ENCODE measurements around the gene KLRG1. TPM values are rescaled to one million over a fixed set of nuclear protein-coding genes. Genes with fewer than 3 reads are reported as not detected.

KLRG1 gene
- total and polyA plus RNA-seq, 2 donors (not counting 1 experiment from before 2014, with no cell fraction given), result 3.7 to 3.9 TPM

GRCh38 chr12:8960176-8960575 is 29.2 kb upstream of the KLRG1 start:
- H3K27ac ChIP-seq (ENCODE audit: low read length in 2 of 2), result no peak overlapping the region
- H2AFZ ChIP-seq (ENCODE audit: insufficient read depth, low read depth, low read length, poor library complexity, severe bottlenecking), result no peak overlapping the region
- H3K4me3 ChIP-seq (ENCODE audit: control extremely low read depth in 1 of 5, extremely low read depth in 1 of 5, insufficient read depth in 1 of 5, low read depth in 2 of 5, low read length in 4 of 5), result no peak overlapping the region
- no peaks in the 10 kb centered on the region for H3K4me1 ChIP-seq (ENCODE audit: control insufficient read depth in 2 of 2, insufficient read depth in 2 of 2, low read length in 2 of 2)
- H3K9ac ChIP-seq (ENCODE audit: low read length), result no peak overlapping the region
- H3K4me3 Mint-ChIP-seq, result no peak overlapping the region
- ChIA-PET POLR2A (no interaction called here), CTCF (no interaction called here)
- no peaks in the 10 kb centered on the region for H3K27me3 Mint-ChIP-seq
- TF ChIP-seq, protein P1, sequence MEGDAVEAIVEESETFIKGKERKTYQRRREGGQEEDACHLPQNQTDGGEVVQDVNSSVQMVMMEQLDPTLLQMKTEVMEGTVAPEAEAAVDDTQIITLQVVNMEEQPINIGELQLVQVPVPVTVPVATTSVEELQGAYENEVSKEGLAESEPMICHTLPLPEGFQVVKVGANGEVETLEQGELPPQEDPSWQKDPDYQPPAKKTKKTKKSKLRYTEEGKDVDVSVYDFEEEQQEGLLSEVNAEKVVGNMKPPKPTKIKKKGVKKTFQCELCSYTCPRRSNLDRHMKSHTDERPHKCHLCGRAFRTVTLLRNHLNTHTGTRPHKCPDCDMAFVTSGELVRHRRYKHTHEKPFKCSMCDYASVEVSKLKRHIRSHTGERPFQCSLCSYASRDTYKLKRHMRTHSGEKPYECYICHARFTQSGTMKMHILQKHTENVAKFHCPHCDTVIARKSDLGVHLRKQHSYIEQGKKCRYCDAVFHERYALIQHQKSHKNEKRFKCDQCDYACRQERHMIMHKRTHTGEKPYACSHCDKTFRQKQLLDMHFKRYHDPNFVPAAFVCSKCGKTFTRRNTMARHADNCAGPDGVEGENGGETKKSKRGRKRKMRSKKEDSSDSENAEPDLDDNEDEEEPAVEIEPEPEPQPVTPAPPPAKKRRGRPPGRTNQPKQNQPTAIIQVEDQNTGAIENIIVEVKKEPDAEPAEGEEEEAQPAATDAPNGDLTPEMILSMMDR (IDR thresholded peaks at IDR 0.05), result no peak
- TF ChIP-seq EZH2 (IDR thresholded peaks at IDR 0.05; ENCODE audit: borderline replicate concordance, insufficient read depth, low read depth, low read length, poor library complexity, severe bottlenecking), result no peak
- ATAC-seq (ENCODE audit: low read depth) (no peak), DNase-seq (no peak)
- no CpG with 5 or more reads among the region's 2 CpGs for WGBS (ENCODE audit: insufficient coverage)
- no peaks in the 10 kb centered on the region for H3K27me3 ChIP-seq (replicated peaks in 1 of 4; ENCODE audit: control extremely low read depth in 1 of 4, control insufficient read depth in 3 of 4, insufficient read depth in 4 of 4, low read length in 3 of 4)
- H3K9me3 ChIP-seq (ENCODE audit: control extremely low read depth in 1 of 3, control insufficient read depth in 2 of 3, insufficient read depth in 1 of 3, low read length in 2 of 3), result peaks cover 0 to 6% (median 1%) of the 10 kb centered on the region in 3 donors
- H3K4me2 ChIP-seq (replicated peaks; ENCODE audit: low read depth, low read length, poor library complexity, severe bottlenecking), result no peak overlapping the region
- no peaks in the 10 kb centered on the region for H3K9me3 Mint-ChIP-seq (ENCODE audit: insufficient read depth)
- intact Hi-C loops (cut with micrococcal nuclease), result no loop called here
- no peak overlapping the region for H3K27ac Mint-ChIP-seq
- no peaks in the 10 kb centered on the region for H4K20me1 ChIP-seq (ENCODE audit: control insufficient read depth, insufficient read depth, low read length, poor library complexity, severe bottlenecking)
- H3K4me1 Mint-ChIP-seq, result no peaks in the 10 kb centered on the region
- no peaks in the 10 kb centered on the region for H3K36me3 ChIP-seq (replicated peaks in 1 of 2; ENCODE audit: control extremely low read depth in 1 of 2, control insufficient read depth in 1 of 2, extremely low read depth in 1 of 2, insufficient read depth in 2 of 2, low read length in 1 of 2)
- peaks cover 6% of the 10 kb centered on the region for H3K79me2 ChIP-seq (ENCODE audit: control insufficient read depth, insufficient read depth, low read length)

- intact Hi-C loops (cut with micrococcal nuclease), result no loop called here
- Histone ChIP-seq H3K9me3 (ENCODE audit: control extremely low read depth in 1 of 3, control insufficient read depth in 2 of 3, insufficient read depth in 1 of 3, low read length in 2 of 3) (peaks cover 5 to 20% (median 17%) of the 10 kb centered on the region in 3 donors), H3K79me2 (ENCODE audit: control insufficient read depth, insufficient read depth, low read length) (no peaks in the 10 kb centered on the region), H3K27me3 (replicated peaks in 1 of 4; ENCODE audit: control extremely low read depth in 1 of 4, control insufficient read depth in 3 of 4, insufficient read depth in 4 of 4, low read length in 3 of 4) (no peaks in the 10 kb centered on the region), H3K9ac (ENCODE audit: low read length) (no peak overlapping the region), H3K4me2 (replicated peaks; ENCODE audit: low read depth, low read length, poor library complexity, severe bottlenecking) (no peak overlapping the region), H3K27ac (ENCODE audit: low read length in 2 of 2) (no peak overlapping the region), H4K20me1 (ENCODE audit: control insufficient read depth, insufficient read depth, low read length, poor library complexity, severe bottlenecking) (no peaks in the 10 kb centered on the region), H2AFZ (ENCODE audit: insufficient read depth, low read depth, low read length, poor library complexity, severe bottlenecking) (no peak overlapping the region), H3K36me3 (replicated peaks in 1 of 2; ENCODE audit: control extremely low read depth in 1 of 2, control insufficient read depth in 1 of 2, extremely low read depth in 1 of 2, insufficient read depth in 2 of 2, low read length in 1 of 2) (no peaks in the 10 kb centered on the region), H3K4me3 (ENCODE audit: control extremely low read depth in 1 of 5, extremely low read depth in 1 of 5, insufficient read depth in 1 of 5, low read depth in 2 of 5, low read length in 4 of 5) (no peak overlapping the region), H3K4me1 (ENCODE audit: control insufficient read depth in 2 of 2, insufficient read depth in 2 of 2, low read length in 2 of 2) (no peaks in the 10 kb centered on the region)
- no peaks in the 10 kb centered on the region for H3K4me1 Mint-ChIP-seq
- no peak overlapping the region for H3K4me3 Mint-ChIP-seq
- peaks cover 3% of the 10 kb centered on the region for H3K9me3 Mint-ChIP-seq (ENCODE audit: insufficient read depth)
- ATAC-seq (ENCODE audit: low read depth) (no peak), DNase-seq (no peak)
- TF ChIP-seq, protein P1 (IDR thresholded peaks at IDR 0.05), result no peak
- TF ChIP-seq EZH2 (IDR thresholded peaks at IDR 0.05; ENCODE audit: borderline replicate concordance, insufficient read depth, low read depth, low read length, poor library complexity, severe bottlenecking), result no peak
- CTCF ChIA-PET, result no interaction called here
- no peak overlapping the region for H3K27ac Mint-ChIP-seq
- H3K27me3 Mint-ChIP-seq, result no peaks in the 10 kb centered on the region
- POLR2A ChIA-PET, result no interaction called here
Observed at GRCh38 chr12:8968761-8969160, 20.6 kb upstream of the KLRG1 start.
